HFFc6 (cell line): ENCODE results near the gene TRPT1. TPM values are rescaled to one million over a fixed set of nuclear protein-coding genes. Genes with fewer than 3 reads are reported as not detected.

Experiments
- DNase-seq: peaks from one replicate; pipeline ENCODE4 v3.0.0-alpha.2; 2018
- H3K27ac Mint-ChIP-seq: 2 replicates; pipeline ENCODE4 v1.8.0; 2020; ENCODE audit warnings: mild to moderate bottlenecking, mixed read lengths
- H3K27me3 Mint-ChIP-seq: 2 replicates; pipeline ENCODE4 v1.8.0; 2021; ENCODE audit warnings: mild to moderate bottlenecking, moderate library complexity, mixed read lengths; ENCODE audit not compliant: insufficient read depth
- H3K36me3 Mint-ChIP-seq: 2 replicates; pipeline ENCODE4 v1.8.0; 2021; ENCODE audit warnings: low read depth, mixed read lengths
- H3K4me1 Mint-ChIP-seq: 2 replicates; pipeline ENCODE4 v1.8.0; 2020; ENCODE audit warnings: low read depth, mixed read lengths
- H3K4me3 Mint-ChIP-seq: 2 replicates; pipeline ENCODE4 v1.8.0; 2020; ENCODE audit warnings: mild to moderate bottlenecking, moderate library complexity, mixed read lengths
- H3K9me3 Mint-ChIP-seq: 2 replicates; pipeline ENCODE4 v1.8.0; 2020; ENCODE audit warnings: mild to moderate bottlenecking, mixed read lengths
- CTCF ChIP-seq: fragments of 200-600 bp; sonication (generic); IDR thresholded peaks from 2 replicates; pipeline ENCODE4 v1.5.0; 2021; ENCODE audit warnings: antibody characterized with exemption, mild to moderate bottlenecking
- total RNA-seq, 6 experiments: library from RNA; stranded (reverse); fragmentation: NEBNext Ultra II Directional; extraction: Animal tissue kit (Norgen Biotek cat#: 25700); gene quantifications; 2 replicates in 1 of 6; 3 replicates in 5 of 6; pipeline ENCODE4 v1.2.3, GENCODE V29; 2021

The TRPT1 gene
- total RNA-seq, 6 experiments from 2014 or later: 32.6 to 41.1 (median 39.7) TPM

GRCh38 chr11:64208796-64209562 is 17.0 kb downstream of the TRPT1 start:
- no peak for TF ChIP-seq CTCF
- H3K4me3 Mint-ChIP-seq: no peak overlapping the region
- peaks cover 20% of the 10 kb centered on the region for H3K4me1 Mint-ChIP-seq
- H3K27me3 Mint-ChIP-seq: peaks cover 2% of the 10 kb centered on the region
- no peaks in the 10 kb centered on the region for H3K9me3 Mint-ChIP-seq
- peaks cover 9% of the 10 kb centered on the region for H3K36me3 Mint-ChIP-seq
- peak overlapping the region; percentile 38; the same call in 1 of the 2 replicates for H3K27ac Mint-ChIP-seq
- DNase-seq: no peak

- Mint-ChIP-seq H3K9me3 (no peaks in the 10 kb centered on the region), H3K36me3 (peaks cover 16% of the 10 kb centered on the region), H3K27me3 (peaks cover 2% of the 10 kb centered on the region), H3K4me1 (peaks cover 22% of the 10 kb centered on the region), H3K27ac (peak overlapping the region; percentile 87), H3K4me3 (no peak overlapping the region; the same call in 1 of the 2 replicates)
- TF ChIP-seq CTCF: no peak
- DNase-seq: no peak
Observed at GRCh38 chr11:64208086-64208795, 17.7 kb downstream of the TRPT1 start.

GRCh38 chr11:64207256-64208085 is 18.5 kb downstream of the TRPT1 start:
- Mint-ChIP-seq H3K27ac (peak overlapping the region; percentile 87), H3K36me3 (peaks cover 16% of the 10 kb centered on the region)

GRCh38 chr11:64206457-64207255 is 19.3 kb downstream of the TRPT1 start, which contains the start of gene FERMT3:
Gene FERMT3 (plus strand): TSS chr11:64206721. CDS start chr11:64207365, 644 bp downstream.
- Mint-ChIP-seq H3K9me3 (no peaks in the 10 kb centered on the region), H3K4me1 (peaks cover 27% of the 10 kb centered on the region), H3K36me3 (peaks cover 20% of the 10 kb centered on the region), H3K27ac (peak within 1 kb of the TSS; percentile 87), H3K4me3 (peak within 1 kb of the TSS; percentile 34; the same call in 1 of the 2 replicates), H3K27me3 (peaks cover 2% of the 10 kb centered on the region; the same call in 1 of the 2 replicates)
- TF ChIP-seq CTCF: no peak
- DNase-seq: no peak

More at GRCh38 chr11:64207256-64208085, 18.5 kb downstream of the TRPT1 start:
- DNase-seq: peak; percentile 73
- Mint-ChIP-seq H3K9me3 (no peaks in the 10 kb centered on the region), H3K27me3 (peaks cover 2% of the 10 kb centered on the region), H3K4me3 (peak overlapping the region; percentile 34), H3K4me1 (peaks cover 22% of the 10 kb centered on the region)
- no peak for TF ChIP-seq CTCF
